Neural progenitor cell (in vitro differentiated cells): ENCODE data around the gene TPCN1. TPM values are rescaled to one million over a fixed set of nuclear protein-coding genes. Genes with fewer than 3 reads are reported as not detected.

Source experiments
- DNase-seq: peaks from one replicate; pipeline ENCODE4 v3.0.0-alpha.2; 2016; ENCODE audit warnings: low spot score
- H2AFZ ChIP-seq: fragments of 200-600 bp; sonication (generic); replicated peaks from 2 replicates; pipeline ENCODE4 v1.6.1; 2016; ENCODE audit warnings: antibody characterized with exemption
- H3F3A ChIP-seq: fragments of 200-600 bp; sonication (generic); 2 replicates; pipeline ENCODE4 v1.6.1; 2016; ENCODE audit warnings: antibody characterized with exemption, low read depth
- H3K27ac ChIP-seq: fragments of 200-600 bp; sonication (generic); 2 replicates; pipeline ENCODE4 v1.5.1; 2016; ENCODE audit warnings: mild to moderate bottlenecking
- H3K27me3 ChIP-seq: fragments of 200-600 bp; sonication (generic); 2 replicates; pipeline ENCODE4 v1.6.1; 2016; ENCODE audit warnings: mild to moderate bottlenecking, moderate library complexity
- H3K36me3 ChIP-seq: fragments of 200-600 bp; sonication (generic); 2 replicates; pipeline ENCODE4 v1.5.1; 2016
- H3K4me1 ChIP-seq: fragments of 200-600 bp; sonication (generic); 2 replicates; pipeline ENCODE4 v1.6.1; 2016; ENCODE audit warnings: mixed run types
- H3K4me2 ChIP-seq: fragments of 200-600 bp; sonication (generic); 2 replicates; pipeline ENCODE4 v1.6.1; 2016
- H3K4me3 ChIP-seq: fragments of 200-600 bp; sonication (generic); 2 replicates; pipeline ENCODE4 v1.5.1; 2016
- H3K79me2 ChIP-seq: fragments of 200-600 bp; sonication (generic); 2 replicates; pipeline ENCODE4 v1.6.1; 2016; ENCODE audit warnings: low read depth
- H3K9ac ChIP-seq: fragments of 200-600 bp; sonication (generic); 2 replicates; pipeline ENCODE4 v1.6.1; 2016
- H3K9me3 ChIP-seq: fragments of 200-600 bp; sonication (generic); 2 replicates; pipeline ENCODE4 v1.5.1; 2016; ENCODE audit warnings: low read depth
- H4K20me1 ChIP-seq: fragments of 200-600 bp; sonication (generic); 2 replicates; pipeline ENCODE4 v1.6.1; 2016; ENCODE audit warnings: low read depth
- H3K27ac Mint-ChIP-seq: 3 replicates; pipeline ENCODE4 v1.8.0; 2021; ENCODE audit warnings: mixed read lengths
- H3K27me3 Mint-ChIP-seq: 2 replicates; pipeline ENCODE4 v1.8.0; 2022; ENCODE audit warnings: low read depth, mild to moderate bottlenecking, inconsistent platforms, moderate library complexity, mixed read lengths; ENCODE audit not compliant: insufficient read depth
- H3K36me3 Mint-ChIP-seq: 3 replicates; pipeline ENCODE4 v1.8.0; 2021; ENCODE audit warnings: mixed read lengths
- H3K4me1 Mint-ChIP-seq: 3 replicates; pipeline ENCODE4 v1.8.0; 2021; ENCODE audit warnings: mixed read lengths
- H3K4me3 Mint-ChIP-seq: 3 replicates; pipeline ENCODE4 v1.8.0; 2021; ENCODE audit warnings: mild to moderate bottlenecking, moderate library complexity, mixed read lengths
- H3K9me3 Mint-ChIP-seq: 3 replicates; pipeline ENCODE4 v1.8.0; 2020; ENCODE audit warnings: mixed read lengths
- CTCF ChIP-seq: fragments of 200-600 bp; sonication (generic); IDR thresholded peaks from 2 replicates; pipeline ENCODE4 v1.5.1; 2017; ENCODE audit warnings: antibody characterized with exemption, mild to moderate bottlenecking
- EZH2 ChIP-seq: fragments of 200-600 bp; sonication (generic); IDR thresholded peaks from 2 replicates; pipeline ENCODE4 v1.6.1; 2017; ENCODE audit warnings: antibody characterized with exemption, mild to moderate bottlenecking, moderate library complexity
- EZH2phosphoT487 ChIP-seq: fragments of 200-600 bp; sonication (generic); IDR thresholded peaks from 2 replicates; pipeline ENCODE4 v1.6.1; 2017; ENCODE audit warnings: antibody characterized with exemption
- total RNA-seq: library from RNA; depleted of rRNA; stranded (reverse); fragments of >200 nt; gene quantifications from 2 replicates; pipeline ENCODE4 v1.2.3, GENCODE V29; 2015; ENCODE audit warnings: low replicate concordance

TPCN1 gene
- total RNA-seq, 1 donor from 2014 or later: 12.2 TPM

- H3K4me3 ChIP-seq: no peak overlapping the region
- peaks cover 14% of the 10 kb centered on the region for H3K4me1 Mint-ChIP-seq
- no peaks in the 10 kb centered on the region for H3K27me3 Mint-ChIP-seq
- TF ChIP-seq CTCF: no peak
- no peak for TF ChIP-seq EZH2phosphoT487
- TF ChIP-seq EZH2: no peak
- no peak overlapping the region for H3K27ac Mint-ChIP-seq
- peak overlapping the region; percentile 27 for H3K4me3 Mint-ChIP-seq
- no peak overlapping the region for H3K9ac ChIP-seq
- no peak overlapping the region for H3K27ac ChIP-seq
- DNase-seq: no peak
- no peaks in the 10 kb centered on the region for H3F3A ChIP-seq
- no peaks in the 10 kb centered on the region for H3K9me3 Mint-ChIP-seq
- peaks cover 6% of the 10 kb centered on the region for H3K36me3 Mint-ChIP-seq
- no peaks in the 10 kb centered on the region for H3K4me1 ChIP-seq
- no peak overlapping the region for H3K4me2 ChIP-seq
- no peaks in the 10 kb centered on the region for H3K9me3 ChIP-seq
- H3K79me2 ChIP-seq: no peaks in the 10 kb centered on the region
- H2AFZ ChIP-seq: no peak overlapping the region
- H4K20me1 ChIP-seq: no peaks in the 10 kb centered on the region
- H3K36me3 ChIP-seq: no peaks in the 10 kb centered on the region
- H3K27me3 ChIP-seq: no peaks in the 10 kb centered on the region
Observed at GRCh38 chr12:113266106-113266895, 45.0 kb downstream of the TPCN1 start.

DNA sequence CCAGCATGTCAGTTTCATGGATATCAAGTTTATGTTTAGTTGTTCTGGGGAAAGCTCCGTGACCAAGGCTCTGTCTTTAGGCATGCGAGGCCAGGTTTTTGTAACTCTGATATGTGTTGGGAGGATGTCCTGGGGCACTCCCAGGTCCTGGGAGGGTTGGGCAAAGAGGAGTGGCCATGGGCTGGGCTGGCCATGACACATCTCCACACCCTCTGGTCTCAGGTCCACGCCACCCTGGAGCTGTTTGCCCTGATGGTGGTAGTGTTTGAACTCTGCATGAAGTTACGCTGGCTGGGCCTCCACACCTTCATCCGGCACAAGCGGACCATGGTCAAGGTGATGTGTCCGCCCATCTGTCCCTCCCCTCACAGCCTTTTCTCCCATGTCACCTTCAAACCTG lies 46.4 kb downstream of the TPCN1 start:
- no peak overlapping the region for H2AFZ ChIP-seq
- no peak overlapping the region for H3K9ac ChIP-seq
- H3K27ac Mint-ChIP-seq: no peak overlapping the region
- no peaks in the 10 kb centered on the region for H4K20me1 ChIP-seq
- H3K36me3 Mint-ChIP-seq: peaks cover 6% of the 10 kb centered on the region
- no peak for TF ChIP-seq CTCF
- TF ChIP-seq EZH2phosphoT487: no peak
- no peak for TF ChIP-seq EZH2
- H3K4me2 ChIP-seq: no peak overlapping the region
- no peaks in the 10 kb centered on the region for H3F3A ChIP-seq
- no peak overlapping the region for H3K4me3 Mint-ChIP-seq
- H3K36me3 ChIP-seq: no peaks in the 10 kb centered on the region
- no peak for DNase-seq
- H3K9me3 Mint-ChIP-seq: no peaks in the 10 kb centered on the region
- H3K79me2 ChIP-seq: no peaks in the 10 kb centered on the region
- H3K9me3 ChIP-seq: no peaks in the 10 kb centered on the region
- peaks cover 20% of the 10 kb centered on the region for H3K4me1 Mint-ChIP-seq
- H3K4me3 ChIP-seq: no peak overlapping the region
- H3K27me3 Mint-ChIP-seq: no peaks in the 10 kb centered on the region
- H3K4me1 ChIP-seq: peaks cover 6% of the 10 kb centered on the region
- no peaks in the 10 kb centered on the region for H3K27me3 ChIP-seq
- no peak overlapping the region for H3K27ac ChIP-seq

- Histone ChIP-seq H3K4me3 (no peak overlapping the region), H3K27ac (no peak overlapping the region), H3K27me3 (no peaks in the 10 kb centered on the region), H2AFZ (no peak overlapping the region), H3K79me2 (no peaks in the 10 kb centered on the region), H3K4me2 (no peak overlapping the region), H3K9ac (no peak overlapping the region), H3K36me3 (no peaks in the 10 kb centered on the region), H3K4me1 (peaks cover 7% of the 10 kb centered on the region), H3F3A (no peaks in the 10 kb centered on the region), H3K9me3 (no peaks in the 10 kb centered on the region), H4K20me1 (no peaks in the 10 kb centered on the region)
- H3K36me3 Mint-ChIP-seq: peaks cover 6% of the 10 kb centered on the region
- no peak for TF ChIP-seq EZH2phosphoT487
- TF ChIP-seq EZH2: no peak
- TF ChIP-seq CTCF: no peak
- no peaks in the 10 kb centered on the region for H3K27me3 Mint-ChIP-seq
- no peak overlapping the region for H3K4me3 Mint-ChIP-seq
- no peaks in the 10 kb centered on the region for H3K9me3 Mint-ChIP-seq
- H3K27ac Mint-ChIP-seq: no peak overlapping the region
- peaks cover 25% of the 10 kb centered on the region for H3K4me1 Mint-ChIP-seq
- DNase-seq: no peak
Observed at GRCh38 chr12:113268136-113268535, 46.9 kb downstream of the TPCN1 start.
